ENCODE data around the gene MRPL32.

The MRPL32 gene

GRCh38 chr7:42961170-42961569 is 29.0 kb downstream of the MRPL32 start:
- TF ChIP-seq ISL1 (CRISPR knock-in tag; IDR thresholded peaks at IDR 0.05), result peak; percentile 73
- no peak for TF ChIP-seq ZNF70 (CRISPR knock-in tag; IDR thresholded peaks at IDR 0.05)
- no peak for TF ChIP-seq ZFP30 (CRISPR knock-in tag; IDR thresholded peaks at IDR 0.05)
- no peak for TF ChIP-seq PATZ1 (CRISPR knock-in tag; IDR thresholded peaks at IDR 0.05; ENCODE audit: borderline replicate concordance)
- TF ChIP-seq TCF4 (CRISPR knock-in tag; IDR thresholded peaks at IDR 0.05; ENCODE audit: borderline replicate concordance), result no peak
- TF ChIP-seq ESRRG (CRISPR knock-in tag; IDR thresholded peaks at IDR 0.05), result no peak
- no peak for TF ChIP-seq GLIS3 (CRISPR knock-in tag; IDR thresholded peaks at IDR 0.05)
- TF ChIP-seq CSDC2 (CRISPR knock-in tag; IDR thresholded peaks at IDR 0.05), result 0 out of 2 replicates have a peak, but pooled peaks have one; percentile 22
- TF ChIP-seq, protein P1, sequence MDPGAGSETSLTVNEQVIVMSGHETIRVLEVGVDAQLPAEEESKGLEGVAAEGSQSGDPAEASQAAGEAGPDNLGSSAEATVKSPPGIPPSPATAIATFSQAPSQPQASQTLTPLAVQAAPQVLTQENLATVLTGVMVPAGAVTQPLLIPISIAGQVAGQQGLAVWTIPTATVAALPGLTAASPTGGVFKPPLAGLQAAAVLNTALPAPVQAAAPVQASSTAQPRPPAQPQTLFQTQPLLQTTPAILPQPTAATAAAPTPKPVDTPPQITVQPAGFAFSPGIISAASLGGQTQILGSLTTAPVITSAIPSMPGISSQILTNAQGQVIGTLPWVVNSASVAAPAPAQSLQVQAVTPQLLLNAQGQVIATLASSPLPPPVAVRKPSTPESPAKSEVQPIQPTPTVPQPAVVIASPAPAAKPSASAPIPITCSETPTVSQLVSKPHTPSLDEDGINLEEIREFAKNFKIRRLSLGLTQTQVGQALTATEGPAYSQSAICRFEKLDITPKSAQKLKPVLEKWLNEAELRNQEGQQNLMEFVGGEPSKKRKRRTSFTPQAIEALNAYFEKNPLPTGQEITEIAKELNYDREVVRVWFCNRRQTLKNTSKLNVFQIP (CRISPR knock-in tag; IDR thresholded peaks at IDR 0.05; ENCODE audit: borderline replicate concordance, low read depth), result no peak
- TF ChIP-seq, protein P2, sequence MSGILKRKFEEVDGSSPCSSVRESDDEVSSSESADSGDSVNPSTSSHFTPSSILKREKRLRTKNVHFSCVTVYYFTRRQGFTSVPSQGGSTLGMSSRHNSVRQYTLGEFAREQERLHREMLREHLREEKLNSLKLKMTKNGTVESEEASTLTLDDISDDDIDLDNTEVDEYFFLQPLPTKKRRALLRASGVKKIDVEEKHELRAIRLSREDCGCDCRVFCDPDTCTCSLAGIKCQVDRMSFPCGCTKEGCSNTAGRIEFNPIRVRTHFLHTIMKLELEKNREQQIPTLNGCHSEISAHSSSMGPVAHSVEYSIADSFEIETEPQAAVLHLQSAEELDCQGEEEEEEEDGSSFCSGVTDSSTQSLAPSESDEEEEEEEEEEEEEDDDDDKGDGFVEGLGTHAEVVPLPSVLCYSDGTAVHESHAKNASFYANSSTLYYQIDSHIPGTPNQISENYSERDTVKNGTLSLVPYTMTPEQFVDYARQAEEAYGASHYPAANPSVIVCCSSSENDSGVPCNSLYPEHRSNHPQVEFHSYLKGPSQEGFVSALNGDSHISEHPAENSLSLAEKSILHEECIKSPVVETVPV (CRISPR knock-in tag; IDR thresholded peaks at IDR 0.05), result no peak
- ATAC-seq, result peak; percentile 21; the same call in 1 of the 3 replicates

GRCh38 chr7:42964293-42964692 is 32.1 kb downstream of the MRPL32 start:
- no peak for ATAC-seq
- no peak for TF ChIP-seq SNAI2 (CRISPR knock-in tag; IDR thresholded peaks at IDR 0.05)
- TF ChIP-seq BACH2 (CRISPR knock-in tag; IDR thresholded peaks at IDR 0.05; ENCODE audit: borderline replicate concordance), result no peak
- TF ChIP-seq, protein P3, sequence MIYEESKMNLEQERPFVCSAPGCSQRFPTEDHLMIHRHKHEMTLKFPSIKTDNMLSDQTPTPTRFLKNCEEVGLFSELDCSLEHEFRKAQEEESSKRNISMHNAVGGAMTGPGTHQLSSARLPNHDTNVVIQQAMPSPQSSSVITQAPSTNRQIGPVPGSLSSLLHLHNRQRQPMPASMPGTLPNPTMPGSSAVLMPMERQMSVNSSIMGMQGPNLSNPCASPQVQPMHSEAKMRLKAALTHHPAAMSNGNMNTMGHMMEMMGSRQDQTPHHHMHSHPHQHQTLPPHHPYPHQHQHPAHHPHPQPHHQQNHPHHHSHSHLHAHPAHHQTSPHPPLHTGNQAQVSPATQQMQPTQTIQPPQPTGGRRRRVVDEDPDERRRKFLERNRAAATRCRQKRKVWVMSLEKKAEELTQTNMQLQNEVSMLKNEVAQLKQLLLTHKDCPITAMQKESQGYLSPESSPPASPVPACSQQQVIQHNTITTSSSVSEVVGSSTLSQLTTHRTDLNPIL (CRISPR knock-in tag; IDR thresholded peaks at IDR 0.05; ENCODE audit: low read depth), result no peak
- no peak for TF ChIP-seq OSR1 (CRISPR knock-in tag; IDR thresholded peaks at IDR 0.05)
- no peak for TF ChIP-seq CSDC2 (CRISPR knock-in tag; IDR thresholded peaks at IDR 0.05)
- no peak for TF ChIP-seq TOX (CRISPR knock-in tag; IDR thresholded peaks at IDR 0.05; ENCODE audit: borderline replicate concordance)
- TF ChIP-seq ZFP30 (CRISPR knock-in tag; IDR thresholded peaks at IDR 0.05), result no peak
- no peak for TF ChIP-seq ZNF565 (CRISPR knock-in tag; conservative IDR thresholded peaks at IDR 0.05; ENCODE audit: low read depth)
- no peak for TF ChIP-seq ISL1 (CRISPR knock-in tag; IDR thresholded peaks at IDR 0.05)
- TF ChIP-seq PPARA (CRISPR knock-in tag; IDR thresholded peaks at IDR 0.05; ENCODE audit: borderline replicate concordance), result no peak
- TF ChIP-seq PATZ1 (CRISPR knock-in tag; IDR thresholded peaks at IDR 0.05; ENCODE audit: borderline replicate concordance), result no peak
- TF ChIP-seq, protein P1 (CRISPR knock-in tag; IDR thresholded peaks at IDR 0.05; ENCODE audit: borderline replicate concordance, low read depth), result no peak
- no peak for TF ChIP-seq TCF4 (CRISPR knock-in tag; IDR thresholded peaks at IDR 0.05; ENCODE audit: borderline replicate concordance)
- TF ChIP-seq ESRRG (CRISPR knock-in tag; IDR thresholded peaks at IDR 0.05), result no peak
- TF ChIP-seq, protein P4, sequence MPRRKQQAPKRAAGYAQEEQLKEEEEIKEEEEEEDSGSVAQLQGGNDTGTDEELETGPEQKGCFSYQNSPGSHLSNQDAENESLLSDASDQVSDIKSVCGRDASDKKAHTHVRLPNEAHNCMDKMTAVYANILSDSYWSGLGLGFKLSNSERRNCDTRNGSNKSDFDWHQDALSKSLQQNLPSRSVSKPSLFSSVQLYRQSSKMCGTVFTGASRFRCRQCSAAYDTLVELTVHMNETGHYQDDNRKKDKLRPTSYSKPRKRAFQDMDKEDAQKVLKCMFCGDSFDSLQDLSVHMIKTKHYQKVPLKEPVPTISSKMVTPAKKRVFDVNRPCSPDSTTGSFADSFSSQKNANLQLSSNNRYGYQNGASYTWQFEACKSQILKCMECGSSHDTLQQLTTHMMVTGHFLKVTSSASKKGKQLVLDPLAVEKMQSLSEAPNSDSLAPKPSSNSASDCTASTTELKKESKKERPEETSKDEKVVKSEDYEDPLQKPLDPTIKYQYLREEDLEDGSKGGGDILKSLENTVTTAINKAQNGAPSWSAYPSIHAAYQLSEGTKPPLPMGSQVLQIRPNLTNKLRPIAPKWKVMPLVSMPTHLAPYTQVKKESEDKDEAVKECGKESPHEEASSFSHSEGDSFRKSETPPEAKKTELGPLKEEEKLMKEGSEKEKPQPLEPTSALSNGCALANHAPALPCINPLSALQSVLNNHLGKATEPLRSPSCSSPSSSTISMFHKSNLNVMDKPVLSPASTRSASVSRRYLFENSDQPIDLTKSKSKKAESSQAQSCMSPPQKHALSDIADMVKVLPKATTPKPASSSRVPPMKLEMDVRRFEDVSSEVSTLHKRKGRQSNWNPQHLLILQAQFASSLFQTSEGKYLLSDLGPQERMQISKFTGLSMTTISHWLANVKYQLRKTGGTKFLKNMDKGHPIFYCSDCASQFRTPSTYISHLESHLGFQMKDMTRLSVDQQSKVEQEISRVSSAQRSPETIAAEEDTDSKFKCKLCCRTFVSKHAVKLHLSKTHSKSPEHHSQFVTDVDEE (CRISPR knock-in tag; IDR thresholded peaks at IDR 0.05), result no peak
- TF ChIP-seq ZFP3 (CRISPR knock-in tag; IDR thresholded peaks at IDR 0.05), result no peak
- no peak for TF ChIP-seq GLIS3 (CRISPR knock-in tag; IDR thresholded peaks at IDR 0.05)
